T1000 (cell line): ENCODE measurements around the gene SCN10A.

Source experiments
- DNase-seq: peaks from one replicate; lab custom pipeline; 2025; ENCODE audit warnings: mixed read lengths; lab: John Stamatoyannopoulos, UW

The SCN10A gene

DNA sequence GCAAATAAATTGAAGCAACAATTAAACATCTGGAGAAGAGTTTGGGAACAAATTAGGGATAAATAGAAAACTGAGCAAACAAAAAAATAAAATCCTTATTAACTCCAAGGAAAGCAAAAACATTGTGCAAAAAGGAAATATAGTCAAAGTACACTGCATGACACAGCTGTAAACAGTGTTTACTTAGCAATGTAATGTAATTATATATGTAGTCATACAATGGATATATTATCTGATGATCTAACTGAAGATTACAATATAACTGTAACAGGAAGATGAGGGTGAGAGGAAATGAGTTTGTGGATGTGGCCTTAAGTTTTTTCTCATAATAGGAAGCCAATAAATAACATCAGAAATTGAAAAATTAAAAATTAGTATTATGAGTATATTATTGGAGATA is 42.5 kb downstream of the SCN10A start:
- no peak for DNase-seq

- DNase-seq = no peak
Observed at GRCh38 chr3:38763569-38763968, 52.4 kb downstream of the SCN10A start.

DNA sequence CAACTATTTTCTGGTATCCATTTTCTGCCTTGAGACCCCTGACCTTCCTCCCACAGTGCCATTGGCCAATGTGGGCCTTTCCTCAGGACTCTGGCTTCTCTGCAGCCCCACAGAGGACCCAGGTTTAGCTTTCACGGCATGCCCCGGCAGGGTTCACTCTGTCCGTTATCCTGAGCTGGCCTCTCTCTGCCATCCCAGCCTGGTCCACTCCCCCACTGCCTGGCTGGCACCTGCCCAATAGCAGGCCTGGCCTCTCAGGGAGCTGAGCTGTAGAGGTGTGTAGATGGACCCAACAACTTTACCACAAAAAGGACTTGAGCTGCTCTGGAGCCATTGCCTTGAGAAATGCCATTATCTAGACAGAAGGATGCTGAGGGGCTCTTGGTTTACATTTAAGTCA is 57.5 kb downstream of the SCN10A start:
- no peak for DNase-seq

- no peak for DNase-seq
Observed at GRCh38 chr3:38757721-38758120, 58.3 kb downstream of the SCN10A start.

GRCh38 chr3:38756892-38757291 is 59.1 kb downstream of the SCN10A start:
- no peak for DNase-seq

GRCh38 chr3:38755130-38755529 is 60.9 kb downstream of the SCN10A start:
- no peak for DNase-seq

DNA sequence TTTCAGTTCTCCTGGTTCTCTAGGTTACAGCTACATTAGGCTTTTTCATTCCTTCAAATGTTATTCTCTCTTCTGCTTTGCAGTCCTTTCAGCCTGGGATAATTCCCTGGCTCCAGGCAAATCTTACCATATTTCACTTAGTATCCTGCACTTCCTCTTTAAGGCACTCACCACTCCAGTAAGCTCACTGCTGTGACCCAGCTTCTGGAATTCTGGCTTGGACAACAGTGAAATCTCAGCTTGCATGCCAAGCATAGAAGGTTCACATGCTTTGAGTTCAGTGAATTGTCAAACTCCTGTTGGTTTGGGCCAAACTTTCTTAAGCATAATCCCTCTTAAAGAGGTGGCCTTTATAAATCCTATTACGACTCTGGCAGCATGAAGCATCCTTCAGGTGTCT is 69.4 kb downstream of the SCN10A start:
- DNase-seq = no peak

- DNase-seq = no peak
Observed at GRCh38 chr3:38743043-38743442, 73.0 kb downstream of the SCN10A start.

GRCh38 chr3:38742550-38742949 is 73.5 kb downstream of the SCN10A start:
- DNase-seq = no peak

- no peak for DNase-seq
Observed at GRCh38 chr3:38740537-38740936, 75.5 kb downstream of the SCN10A start.

DNA sequence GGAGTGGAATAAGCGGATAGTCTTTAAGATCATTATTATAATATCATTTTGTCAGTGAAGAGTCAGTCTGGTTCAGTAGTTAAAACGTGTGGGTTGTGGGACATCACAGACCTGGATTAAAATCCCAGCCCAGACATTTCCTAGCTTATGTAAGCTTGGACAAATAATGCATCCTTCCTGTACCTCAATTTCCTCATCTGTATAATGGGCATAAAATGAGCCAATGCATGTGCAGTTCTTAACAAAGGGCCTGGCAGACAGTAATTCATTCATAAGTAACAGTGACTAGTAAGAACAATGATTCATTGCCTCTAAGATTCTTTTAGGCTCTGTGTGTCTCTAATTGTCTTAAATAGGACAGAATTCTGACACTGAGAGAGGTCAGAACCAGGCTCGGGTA is 76.1 kb downstream of the SCN10A start:
- no peak for DNase-seq

GRCh38 chr3:38739396-38739689 is 76.7 kb downstream of the SCN10A start:
- no peak for DNase-seq

DNA sequence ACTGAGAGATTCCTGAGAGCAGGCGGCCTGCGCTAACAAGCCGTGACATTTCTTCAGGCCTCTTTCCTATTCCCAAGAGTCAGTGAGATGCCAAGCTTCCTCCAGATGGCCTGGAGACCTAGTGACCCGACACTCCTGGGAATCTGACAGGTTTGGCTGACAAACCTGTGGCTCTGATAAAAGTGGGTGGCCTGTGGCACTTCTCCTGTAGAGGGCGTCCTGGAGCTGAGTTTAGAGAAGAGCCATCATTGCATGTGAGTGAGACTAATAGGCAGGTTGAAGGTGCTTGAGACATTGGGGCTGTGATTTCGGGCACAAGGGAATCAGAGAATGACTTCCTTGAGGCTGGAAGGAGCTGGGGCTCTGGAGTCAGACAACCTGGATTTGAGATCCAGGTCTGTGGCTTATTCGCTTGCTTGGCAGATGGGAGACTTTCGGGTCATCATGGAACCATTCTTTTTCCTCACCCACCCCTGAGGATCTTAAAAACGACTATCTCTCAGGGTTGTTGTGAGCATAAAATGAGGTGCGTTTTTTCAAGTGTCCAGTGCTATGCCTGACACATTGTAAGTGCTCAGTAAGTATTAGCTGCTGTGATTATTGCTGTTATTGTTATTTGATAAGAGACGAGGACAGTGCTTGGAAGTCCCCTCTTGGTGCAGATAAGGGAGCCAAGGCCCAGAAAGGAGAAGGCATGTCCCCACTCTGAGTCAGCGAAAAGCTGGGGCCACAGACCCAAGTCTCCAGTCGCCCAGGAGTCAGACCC is 77.2 kb downstream of the SCN10A start:
- no peak for DNase-seq

- DNase-seq = no peak
Observed at GRCh38 chr3:38731522-38731921, 84.5 kb downstream of the SCN10A start.

DNA sequence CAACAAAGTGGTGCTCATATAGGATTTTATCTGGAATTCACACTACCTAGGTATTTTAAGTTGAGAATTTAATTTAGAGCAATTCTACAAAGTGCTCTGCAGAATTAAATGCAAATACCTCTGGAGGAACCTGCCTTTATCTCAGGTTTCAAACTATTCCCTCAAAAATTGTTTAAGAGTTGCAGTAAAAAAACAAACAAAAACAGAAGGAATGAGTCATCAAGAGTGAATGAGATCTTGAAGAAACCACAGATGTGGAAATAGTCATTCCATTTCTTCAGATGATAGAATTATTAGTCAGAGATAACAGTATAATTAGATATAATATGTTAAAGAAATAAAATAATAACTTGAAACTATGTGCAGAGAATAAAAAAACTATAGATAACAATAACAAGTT is 85.7 kb downstream of the SCN10A start:
- no peak for DNase-seq

- DNase-seq = no peak
Observed at GRCh38 chr3:38728008-38728407, 88.0 kb downstream of the SCN10A start.

GRCh38 chr3:38726751-38727150 is 89.3 kb downstream of the SCN10A start:
- no peak for DNase-seq

GRCh38 chr3:38725726-38726419 is 90.1 kb downstream of the SCN10A start:
- no peak for DNase-seq

DNA sequence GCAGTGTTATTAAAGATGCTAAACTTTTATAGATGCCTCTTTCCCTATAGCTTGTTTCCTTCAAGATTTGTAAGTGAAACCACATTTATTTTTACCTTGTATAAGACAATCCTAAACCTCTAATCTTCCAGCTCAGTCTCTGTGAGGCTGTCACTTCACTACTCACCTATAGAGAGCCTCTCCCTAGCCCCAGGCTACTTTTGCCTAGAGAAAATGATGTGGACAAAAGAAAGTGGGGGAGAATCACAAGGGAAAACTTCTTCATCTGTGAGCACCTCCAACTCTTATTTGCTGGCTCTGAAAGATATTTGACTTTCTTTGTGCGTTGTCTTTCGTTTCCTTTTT is 91.7 kb downstream of the SCN10A start:
- DNase-seq = no peak

- DNase-seq = no peak
Observed at GRCh38 chr3:38723569-38724391, 92.2 kb downstream of the SCN10A start.

- no peak for DNase-seq
Observed at GRCh38 chr3:38722781-38723568, 93.0 kb downstream of the SCN10A start.

- DNase-seq = no peak
Observed at GRCh38 chr3:38721207-38721772, 94.7 kb downstream of the SCN10A start.
